Pancreas (tissue), 10 donors: ENCODE measurements around the gene CEP20. TPM values are rescaled to one million over a fixed set of nuclear protein-coding genes. Genes with fewer than 3 reads are reported as not detected.

ENCODE experiments used
- ATAC-seq, 4 donors: fragments of 200-7000 bp; cut with Tn5 transposase; one replicate each; pipeline versions ENCODE4 v1.8.0 to v1.9.1; 2020; ENCODE audit warnings: mild to moderate bottlenecking in 4 of 4, moderate library complexity in 4 of 4
- DNase-seq, 6 donors: peaks; one replicate each; pipeline ENCODE4 v3.0.0-alpha.2; 2020
- FAIRE-seq: peaks from 2 replicates; lab custom pipeline; 2012; peaks lifted over from hg19 to GRCh38; lab: Jason Lieb, UNC
- H3K27ac ChIP-seq, 4 donors: fragments of 200-600 bp; sonication (generic); 1 replicate in 3 of 4; 2 replicates in 1 of 4; pipeline versions ENCODE4 v1.5.0 to v1.8.0; 2020
- H3K27me3 ChIP-seq, 4 donors: fragments of 200-600 bp; one replicate each; pipeline ENCODE4 v1.8.0; 2021
- H3K36me3 ChIP-seq, 3 donors: fragments of 200-600 bp; sonication (generic) in 1 of 3; one replicate each; pipeline versions ENCODE4 v1.5.0 to v1.8.0; 2020 to 2021
- H3K4me1 ChIP-seq, 3 donors: fragments of 200-600 bp; one replicate each; pipeline ENCODE4 v1.8.0; 2021
- H3K4me3 ChIP-seq, 4 donors: fragments of 200-600 bp; sonication (generic) in 2 of 4; one replicate each; pipeline versions ENCODE4 v1.5.0 to v1.8.0; 2020 to 2021
- H3K9me3 ChIP-seq, 4 donors: fragments of 200-600 bp; one replicate each; pipeline ENCODE4 v1.8.0; 2021
- WGBS, 2 donors: extraction: QIAGEN DNeasy Blood & Tissue Kit; methylation state at CpG; one replicate each; pipeline ENCODE4 v1.1.7; 2013; 5-methylcytosine and 5-hydroxymethylcytosine counted together
- intact Hi-C, 3 donors: fragments of 100-400 bp; cut with DNase I; formaldehyde crosslinking; loops; one replicate each; pipeline versions ENCODE4 v1.11.1 to v1.14.2; 2022
- polyA plus RNA-seq, 2 donors: library from polyadenylated mRNA; stranded (reverse); fragments of 200-250 nt; gene quantifications; one replicate each; pipeline ENCODE4 v1.2.3, GENCODE V29; 2013
- total RNA-seq, 6 donors: library from RNA; stranded (reverse); fragmentation: NEBNext Ultra II Directional in 4 of 6; extraction: Animal tissue kit (Norgen Biotek cat#: 25700) in 4 of 6; gene quantifications; one replicate each; pipeline versions ENCODE4 v1.2.1 to v1.2.4, GENCODE V29; 2021 to 2023
- TF ChIP-seq, protein P1 (sequence below), 4 donors: fragments of 200-600 bp; sonication (generic) in 3 of 4; IDR thresholded peaks; one replicate each; pipeline versions ENCODE4 v1.5.0 to v1.8.0; 2021; ENCODE audit warnings: antibody characterized with exemption in 4 of 4
- donor health status: healthy with polysubstance abuse.
- donor health status: DM: no; HTN: no; CAD: no; lungs with moderate emphysema.
- donor health status: DM: no; HTN: no; CAD: no.
- donor health status: control.
- donor health status: control.
- donor health status: Bipolar disorder and iron deficiency.
- donor health status: DM: yes; HTN: yes; CAD: no.
- donor health status: DM: no; HTN: no; CAD: no.
- donor health status: DM: no; HTN: no; CAD: no.
- donor health status: DM: yes; HTN: yes; CAD: no.

The CEP20 gene
- total and polyA plus RNA-seq, 8 donors = 8.6 to 21.3 (median 17.5) TPM

DNA sequence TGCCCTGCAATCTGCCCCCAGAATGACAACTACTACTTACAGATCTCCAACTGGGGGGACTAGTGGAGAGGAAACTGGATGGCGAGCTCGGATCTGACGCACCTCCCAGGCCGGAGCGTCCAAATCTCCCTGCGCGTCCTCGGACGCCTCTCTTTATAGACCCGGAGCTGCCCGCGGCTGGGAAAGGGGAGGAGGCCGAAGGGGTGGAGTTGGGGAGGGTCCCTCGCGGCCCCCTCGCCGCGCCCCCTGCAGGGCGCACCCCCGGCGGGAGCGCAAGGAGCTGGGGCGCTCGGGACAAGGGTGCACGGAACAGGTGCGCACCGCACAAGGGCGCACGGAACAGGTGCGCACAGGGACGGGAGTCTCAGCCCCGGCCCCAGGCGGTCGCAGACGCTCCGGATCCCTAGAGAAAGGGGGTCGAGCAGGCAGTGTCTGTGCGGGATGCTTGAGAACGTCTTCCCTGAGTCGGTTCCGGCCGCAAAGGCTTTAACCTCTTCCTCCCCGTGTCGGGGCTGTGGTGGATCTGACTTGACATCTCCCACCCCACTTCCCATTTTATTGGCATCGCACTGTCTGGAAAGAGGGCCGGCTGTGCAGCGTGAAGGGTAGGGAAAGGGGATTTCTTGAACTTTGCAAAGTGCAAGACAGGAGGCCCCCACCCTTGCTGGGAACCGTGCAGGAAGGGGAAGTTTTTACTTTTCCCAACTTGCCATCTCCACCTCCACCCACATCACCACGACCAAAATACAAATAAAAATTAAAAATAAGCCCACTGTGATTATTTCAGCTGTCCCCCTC is 31.3 kb downstream of the CEP20 start, which contains the start of gene MYH11:
Gene MYH11, minus strand, starts transcription at position 128 of the 798 bp plus-strand sequence. CDS start 18,776 bp downstream, outside the sequence.
- Histone ChIP-seq H3K4me1 (peaks cover 0 to 5% (median 0%) of the 10 kb centered on the region in 3 donors), H3K27me3 (peaks cover 0 to 6% (median 2%) of the 10 kb centered on the region in 4 donors), H3K36me3 (no peaks in the 10 kb centered on the region), H3K27ac (no peak within 1 kb of the TSS), H3K9me3 (no peaks in the 10 kb centered on the region), H3K4me3 (peak within 1 kb of the TSS in 1 of 4 donors; percentile 30)
- TF ChIP-seq, protein P1, sequence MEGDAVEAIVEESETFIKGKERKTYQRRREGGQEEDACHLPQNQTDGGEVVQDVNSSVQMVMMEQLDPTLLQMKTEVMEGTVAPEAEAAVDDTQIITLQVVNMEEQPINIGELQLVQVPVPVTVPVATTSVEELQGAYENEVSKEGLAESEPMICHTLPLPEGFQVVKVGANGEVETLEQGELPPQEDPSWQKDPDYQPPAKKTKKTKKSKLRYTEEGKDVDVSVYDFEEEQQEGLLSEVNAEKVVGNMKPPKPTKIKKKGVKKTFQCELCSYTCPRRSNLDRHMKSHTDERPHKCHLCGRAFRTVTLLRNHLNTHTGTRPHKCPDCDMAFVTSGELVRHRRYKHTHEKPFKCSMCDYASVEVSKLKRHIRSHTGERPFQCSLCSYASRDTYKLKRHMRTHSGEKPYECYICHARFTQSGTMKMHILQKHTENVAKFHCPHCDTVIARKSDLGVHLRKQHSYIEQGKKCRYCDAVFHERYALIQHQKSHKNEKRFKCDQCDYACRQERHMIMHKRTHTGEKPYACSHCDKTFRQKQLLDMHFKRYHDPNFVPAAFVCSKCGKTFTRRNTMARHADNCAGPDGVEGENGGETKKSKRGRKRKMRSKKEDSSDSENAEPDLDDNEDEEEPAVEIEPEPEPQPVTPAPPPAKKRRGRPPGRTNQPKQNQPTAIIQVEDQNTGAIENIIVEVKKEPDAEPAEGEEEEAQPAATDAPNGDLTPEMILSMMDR (IDR thresholded peaks at IDR 0.05) = no peak
- FAIRE-seq (no peak), ATAC-seq (peak in 1 of 4 donors; percentile 22), DNase-seq (peak in 1 of 6 donors; percentile 38)
- intact Hi-C loops = no loop called here
- 1 to 2% methylated on average over 35 to 48 of the region's 49 CpGs for WGBS, 2 donors

DNA sequence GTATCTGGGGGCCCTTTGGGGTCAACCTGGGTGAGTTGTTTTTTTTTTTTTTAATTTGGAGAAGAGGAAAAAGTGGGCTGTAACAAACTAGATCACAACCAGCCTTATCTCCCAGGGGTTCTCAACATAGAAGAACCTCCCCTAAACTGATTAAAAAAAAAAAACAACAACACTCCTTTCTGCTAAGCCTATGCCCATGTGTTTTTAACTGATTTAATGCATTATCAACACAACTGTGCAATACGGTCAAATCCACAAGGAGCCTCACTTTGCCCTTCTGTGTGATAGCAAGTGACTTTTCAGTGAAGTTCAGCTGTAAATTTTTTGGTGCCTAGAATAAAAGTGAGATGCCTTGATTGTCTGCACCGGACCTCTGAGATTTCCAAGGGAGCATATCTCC is 32.2 kb downstream of the CEP20 start:
- H3K27me3 ChIP-seq = peaks cover 0 to 6% (median 2%) of the 10 kb centered on the region in 4 donors
- FAIRE-seq = no peak
- DNase-seq = no peak
- H3K9me3 ChIP-seq = no peaks in the 10 kb centered on the region
- H3K4me3 ChIP-seq = no peak overlapping the region
- intact Hi-C loops = no loop called here
- H3K4me1 ChIP-seq = peaks cover 0 to 5% (median 0%) of the 10 kb centered on the region in 3 donors
- no peaks in the 10 kb centered on the region for H3K36me3 ChIP-seq
- ATAC-seq = no peak
- TF ChIP-seq, protein P1 (IDR thresholded peaks at IDR 0.05) = no peak
- 29 to 40% methylated on average over 2 of the region's 2 CpGs for WGBS, 2 donors
- no peak overlapping the region for H3K27ac ChIP-seq

DNA sequence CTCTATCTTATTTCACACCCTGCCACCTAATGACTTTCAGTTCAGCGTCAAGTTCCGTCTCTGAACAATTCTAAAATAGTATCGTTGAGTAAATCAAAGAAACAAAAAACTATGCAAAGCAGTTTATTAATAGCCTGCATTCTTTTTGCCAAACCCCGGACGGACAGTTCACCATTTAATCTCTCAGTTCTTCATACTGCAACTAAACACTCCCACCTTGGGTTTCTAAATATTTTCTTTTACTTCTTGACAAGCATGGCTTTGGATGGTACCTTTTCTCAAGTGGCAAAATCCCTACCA is 32.7 kb downstream of the CEP20 start:
- no peak overlapping the region for H3K4me3 ChIP-seq
- H3K27ac ChIP-seq = no peak overlapping the region
- TF ChIP-seq, protein P1 (IDR thresholded peaks at IDR 0.05) = no peak
- peaks cover 0 to 6% (median 2%) of the 10 kb centered on the region in 4 donors for H3K27me3 ChIP-seq
- 20 to 47% methylated on average over 5 of the region's 5 CpGs for WGBS, 2 donors
- peaks cover 0 to 5% (median 0%) of the 10 kb centered on the region in 3 donors for H3K4me1 ChIP-seq
- DNase-seq (no peak), FAIRE-seq (no peak), ATAC-seq (no peak)
- intact Hi-C loops = no loop called here
- H3K9me3 ChIP-seq = no peaks in the 10 kb centered on the region
- no peaks in the 10 kb centered on the region for H3K36me3 ChIP-seq

DNA sequence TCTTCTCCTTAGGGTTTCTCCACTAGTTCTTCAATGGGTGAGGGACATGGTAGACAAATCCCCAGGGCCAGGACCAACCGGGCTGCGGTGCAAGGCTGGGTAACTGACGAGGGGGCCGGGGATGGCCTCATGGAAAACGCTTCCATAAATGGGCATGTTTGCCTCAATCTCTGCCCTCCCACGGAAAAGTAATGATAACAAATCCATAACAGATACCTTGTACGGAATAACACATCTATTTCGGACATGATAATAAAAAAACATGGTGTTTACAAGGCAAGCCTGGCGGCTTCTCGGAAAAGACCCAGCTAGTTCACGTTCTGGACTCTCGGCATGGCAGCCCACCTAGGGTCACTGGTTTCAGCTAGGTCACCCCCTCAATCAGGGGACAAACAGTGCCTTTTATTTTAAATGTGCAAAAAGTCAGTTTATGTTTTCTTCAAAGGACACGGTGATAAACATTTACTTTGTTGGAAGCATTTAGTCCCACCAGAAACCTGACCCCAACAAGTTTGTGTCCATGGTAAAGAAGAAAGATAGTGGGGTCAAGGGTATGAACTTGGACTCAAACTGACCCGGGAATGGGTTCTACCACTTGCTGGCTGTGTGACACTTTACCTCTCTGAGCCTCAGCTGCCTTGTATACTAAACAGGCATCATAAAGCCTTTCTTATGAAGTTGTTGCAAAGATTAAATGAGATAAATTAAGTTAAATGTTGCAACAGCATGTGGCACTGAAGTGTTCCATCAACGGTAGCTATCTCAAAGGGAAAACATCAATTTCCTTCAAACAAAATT is 33.3 kb downstream of the CEP20 start:
- H3K4me3 ChIP-seq = no peak overlapping the region
- peaks cover 0 to 6% (median 2%) of the 10 kb centered on the region in 4 donors for H3K27me3 ChIP-seq
- ATAC-seq (no peak), FAIRE-seq (no peak), DNase-seq (no peak)
- no peak overlapping the region for H3K27ac ChIP-seq
- no peaks in the 10 kb centered on the region for H3K36me3 ChIP-seq
- H3K4me1 ChIP-seq = peaks cover 0 to 5% (median 0%) of the 10 kb centered on the region in 3 donors
- H3K9me3 ChIP-seq = no peaks in the 10 kb centered on the region
- TF ChIP-seq, protein P1 (IDR thresholded peaks at IDR 0.05) = no peak
- WGBS, 2 donors = 44 to 56% methylated on average over 15 of the region's 15 CpGs
- intact Hi-C loops = no loop called here
